Lung (tissue), 12 donors: ENCODE data around the gene EXOC2. TPM values are rescaled to one million over a fixed set of nuclear protein-coding genes. Genes with fewer than 3 reads are reported as not detected.

Experiments
- ATAC-seq: fragments of 200-7000 bp; cut with Tn5 transposase; one replicate; pipeline ENCODE4 v1.9.1; 2020; ENCODE audit warnings: moderate number of reproducible peaks; ENCODE audit not compliant: insufficient read depth, low FRiP score
- DNase-seq, 3 donors: peaks; one replicate each; pipeline ENCODE4 v3.0.0-alpha.2; 2013 to 2017
- H3K27ac ChIP-seq, 2 donors: one replicate each; pipeline ENCODE4 v1.5.1; 2013; ENCODE audit warnings: mild to moderate bottlenecking in 2 of 2, moderate library complexity in 2 of 2, control low read depth in 1 of 2, inconsistent platforms in 1 of 2, low read depth in 1 of 2, low read length in 1 of 2
- H3K27me3 ChIP-seq, 3 donors: one replicate each; pipeline ENCODE4 v1.5.1; 2013; ENCODE audit warnings: low read length in 2 of 3; ENCODE audit not compliant: control insufficient read depth in 3 of 3, insufficient read depth in 3 of 3
- H3K36me3 ChIP-seq, 4 donors: one replicate each; pipeline ENCODE4 v1.5.1; 2013; ENCODE audit warnings: low read length in 4 of 4, mild to moderate bottlenecking in 1 of 4, moderate library complexity in 1 of 4; ENCODE audit not compliant: control insufficient read depth in 4 of 4, insufficient read depth in 4 of 4
- H3K4me1 ChIP-seq, 5 donors: one replicate each; pipeline ENCODE4 v1.5.1; 2013; ENCODE audit warnings: low read length in 5 of 5, mild to moderate bottlenecking in 2 of 5, moderate library complexity in 1 of 5; ENCODE audit not compliant: control insufficient read depth in 5 of 5, insufficient read depth in 5 of 5
- H3K4me3 ChIP-seq: one replicate; pipeline ENCODE4 v1.5.1; 2013; ENCODE audit warnings: mild to moderate bottlenecking, control low read depth, moderate library complexity
- H3K9ac ChIP-seq, 2 donors: one replicate each; pipeline ENCODE4 v1.5.1; 2013; ENCODE audit warnings: low read length in 2 of 2, control low read depth in 1 of 2; ENCODE audit not compliant: insufficient read depth in 1 of 2
- H3K9me3 ChIP-seq, 4 donors: one replicate each; pipeline ENCODE4 v1.5.1; 2013; ENCODE audit warnings: low read length in 3 of 4, mild to moderate bottlenecking in 1 of 4, moderate library complexity in 1 of 4; ENCODE audit not compliant: control insufficient read depth in 4 of 4, insufficient read depth in 3 of 4
- CTCF ChIP-seq: IDR thresholded peaks from 2 replicates; pipeline ENCODE4 v1.5.1; 2012; ENCODE audit warnings: mild to moderate bottlenecking; ENCODE audit errors: control extremely low read depth, extremely low read depth
- WGBS, 2 donors: extraction: QIAGEN DNeasy Blood & Tissue Kit; methylation state at CpG; one replicate each; pipeline ENCODE4 v1.1.7; 2013; 5-methylcytosine and 5-hydroxymethylcytosine counted together
- polyA plus RNA-seq, 2 donors: library from polyadenylated mRNA; stranded (reverse); fragments of 200-250 nt; gene quantifications; one replicate each; pipeline ENCODE4 v1.2.1, GENCODE V29; 2013
- total RNA-seq, 2 donors: library from RNA; depleted of rRNA in 1 of 2; stranded (reverse); fragments of >200 nt in 1 of 2; gene quantifications; one replicate each; pipeline ENCODE4 v1.2.1, GENCODE V29; 2014 to 2021
- donor health status: control.
- donor health status: control.
- donor health status: Bipolar disorder and iron deficiency.
- donor health status: healthy.
- donor health status: DM: yes; HTN: yes; CAD: no.

Gene EXOC2
- total and polyA plus RNA-seq, 4 donors: 6.3 to 33.0 (median 12.8) TPM

GRCh38 chr6:622462-622861 lies 70.5 kb downstream of the EXOC2 start:
- WGBS, 2 donors: 91 to 97% methylated on average over 7 of the region's 7 CpGs
- H3K36me3 ChIP-seq: peaks cover 0 to 8% (median under 1%) of the 10 kb centered on the region in 4 donors
- H3K27ac ChIP-seq: no peak overlapping the region
- no peak for TF ChIP-seq CTCF
- DNase-seq (no peak), ATAC-seq (no peak)
- H3K4me1 ChIP-seq: peaks cover 0 to 5% (median 2%) of the 10 kb centered on the region in 5 donors
- no peak overlapping the region for H3K4me3 ChIP-seq
- H3K9me3 ChIP-seq: no peaks in the 10 kb centered on the region
- no peaks in the 10 kb centered on the region for H3K27me3 ChIP-seq
- no peak overlapping the region for H3K9ac ChIP-seq

GRCh38 chr6:621931-622330 lies 71.0 kb downstream of the EXOC2 start:
- Histone ChIP-seq H3K4me3 (no peak overlapping the region), H3K9ac (no peak overlapping the region), H3K27ac (no peak overlapping the region), H3K36me3 (peaks cover 0 to 10% (median 4%) of the 10 kb centered on the region in 4 donors), H3K9me3 (no peaks in the 10 kb centered on the region), H3K4me1 (peaks cover 0 to 5% (median 0%) of the 10 kb centered on the region in 5 donors), H3K27me3 (no peaks in the 10 kb centered on the region)
- DNase-seq: no peak
- TF ChIP-seq CTCF: no peak
- no peak for ATAC-seq
- WGBS, 2 donors: 96 to 99% methylated on average over 9 of the region's 9 CpGs

- Histone ChIP-seq H3K4me1 (peaks cover 0 to 5% (median 0%) of the 10 kb centered on the region in 5 donors), H3K27me3 (no peaks in the 10 kb centered on the region), H3K36me3 (peaks cover 0 to 9% (median 4%) of the 10 kb centered on the region in 4 donors), H3K27ac (no peak overlapping the region), H3K9me3 (no peaks in the 10 kb centered on the region), H3K4me3 (no peak overlapping the region), H3K9ac (no peak overlapping the region)
- DNase-seq (no peak), ATAC-seq (no peak)
- 94 to 95% methylated on average over 4 of the region's 4 CpGs for WGBS, 2 donors
- TF ChIP-seq CTCF: no peak
These were observed 72.0 kb downstream of the EXOC2 start for GRCh38 chr6:620950-621349.

GRCh38 chr6:620166-620565 lies 72.8 kb downstream of the EXOC2 start:
- TF ChIP-seq CTCF: no peak
- no peak overlapping the region for H3K4me3 ChIP-seq
- H3K4me1 ChIP-seq: peaks cover 0 to 4% (median 0%) of the 10 kb centered on the region in 5 donors
- H3K36me3 ChIP-seq: peaks cover 3 to 9% (median 4%) of the 10 kb centered on the region in 4 donors
- H3K9me3 ChIP-seq: no peaks in the 10 kb centered on the region
- no peak for ATAC-seq
- WGBS, 2 donors: 96 to 97% methylated on average over 11 of the region's 11 CpGs
- DNase-seq: no peak
- no peak overlapping the region for H3K9ac ChIP-seq
- H3K27ac ChIP-seq: no peak overlapping the region
- no peaks in the 10 kb centered on the region for H3K27me3 ChIP-seq
